ENCODE measurements around the gene PHF12.

PHF12 gene

DNA sequence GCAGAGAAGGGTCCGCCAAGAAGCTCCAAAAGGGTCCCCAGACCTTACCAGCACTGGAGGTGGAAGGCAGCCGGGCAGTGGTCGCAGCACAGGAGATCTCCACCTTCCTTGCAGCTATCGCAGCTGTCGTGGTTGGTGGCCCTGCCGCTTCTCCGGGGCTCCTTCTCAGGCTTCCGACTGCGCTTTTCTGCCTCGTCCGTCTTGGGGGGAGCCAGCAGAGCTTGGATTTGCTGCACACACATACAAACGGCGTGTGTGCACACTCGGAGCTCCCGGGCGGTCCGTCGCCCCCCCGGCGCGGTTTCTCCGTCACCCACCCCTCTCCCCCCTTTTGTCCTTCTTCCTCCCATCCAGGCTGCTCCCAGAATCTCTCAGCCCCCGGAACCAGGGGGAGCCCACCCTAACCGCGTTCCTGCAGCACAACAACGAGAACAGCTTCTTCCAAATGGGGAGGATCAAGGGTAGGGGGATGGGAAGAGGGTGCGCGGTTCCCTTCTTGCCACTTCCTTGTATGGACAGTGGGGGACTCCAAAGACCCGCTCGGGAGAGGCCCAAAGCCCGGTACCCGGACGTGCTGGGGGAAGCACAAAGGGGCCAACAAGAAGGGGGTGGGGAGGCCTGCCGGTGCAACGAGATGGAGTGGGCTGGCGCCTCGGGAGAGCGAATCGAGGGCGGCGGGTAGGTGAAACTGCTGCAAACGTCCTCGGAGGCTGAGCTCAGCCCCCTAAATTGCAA lies 1.1 kb downstream of the PHF12 start:
- TF ChIP-seq, protein P1, sequence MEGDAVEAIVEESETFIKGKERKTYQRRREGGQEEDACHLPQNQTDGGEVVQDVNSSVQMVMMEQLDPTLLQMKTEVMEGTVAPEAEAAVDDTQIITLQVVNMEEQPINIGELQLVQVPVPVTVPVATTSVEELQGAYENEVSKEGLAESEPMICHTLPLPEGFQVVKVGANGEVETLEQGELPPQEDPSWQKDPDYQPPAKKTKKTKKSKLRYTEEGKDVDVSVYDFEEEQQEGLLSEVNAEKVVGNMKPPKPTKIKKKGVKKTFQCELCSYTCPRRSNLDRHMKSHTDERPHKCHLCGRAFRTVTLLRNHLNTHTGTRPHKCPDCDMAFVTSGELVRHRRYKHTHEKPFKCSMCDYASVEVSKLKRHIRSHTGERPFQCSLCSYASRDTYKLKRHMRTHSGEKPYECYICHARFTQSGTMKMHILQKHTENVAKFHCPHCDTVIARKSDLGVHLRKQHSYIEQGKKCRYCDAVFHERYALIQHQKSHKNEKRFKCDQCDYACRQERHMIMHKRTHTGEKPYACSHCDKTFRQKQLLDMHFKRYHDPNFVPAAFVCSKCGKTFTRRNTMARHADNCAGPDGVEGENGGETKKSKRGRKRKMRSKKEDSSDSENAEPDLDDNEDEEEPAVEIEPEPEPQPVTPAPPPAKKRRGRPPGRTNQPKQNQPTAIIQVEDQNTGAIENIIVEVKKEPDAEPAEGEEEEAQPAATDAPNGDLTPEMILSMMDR (IDR thresholded peaks at IDR 0.05) = no peak

DNA sequence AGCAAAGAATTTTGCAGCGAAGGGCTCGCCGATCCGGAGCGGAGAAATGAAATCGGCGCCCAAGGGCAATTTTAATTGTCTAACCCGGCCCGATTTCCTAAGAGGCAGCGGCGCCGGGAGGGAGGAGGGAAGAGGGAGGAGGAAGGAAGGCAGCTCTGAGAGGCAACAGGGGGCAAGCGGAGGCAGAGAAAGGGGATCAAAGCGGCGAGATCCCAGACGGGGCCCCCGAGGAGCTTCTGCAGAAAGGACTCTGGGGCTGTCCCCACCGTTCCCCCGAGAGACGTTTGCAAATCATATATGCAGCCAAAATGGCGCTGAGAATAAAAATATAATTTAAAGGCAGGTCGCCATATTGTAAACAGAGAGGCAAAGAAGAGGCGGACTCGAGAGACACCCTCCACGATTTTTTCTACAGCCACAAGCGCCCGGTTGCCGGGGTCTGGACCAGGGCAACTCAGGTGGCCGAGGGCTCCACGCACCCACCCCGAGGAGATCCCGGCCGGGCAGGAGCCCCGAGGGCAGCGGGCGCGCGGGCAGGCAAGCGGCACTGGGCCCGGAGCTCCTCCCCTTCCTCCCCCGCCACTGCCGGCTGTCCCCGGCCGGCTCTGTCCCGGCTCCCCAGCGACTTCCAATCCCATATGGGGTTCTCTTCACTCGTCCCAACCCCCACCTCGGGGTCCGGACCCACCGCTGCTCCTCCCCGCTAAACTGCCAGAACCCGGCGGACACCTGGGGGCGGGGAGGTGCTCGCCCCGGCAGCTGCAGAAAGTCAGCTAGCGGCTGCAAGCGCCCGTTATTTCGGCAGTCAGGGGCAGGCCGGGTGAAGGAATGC lies 1.9 kb downstream of the PHF12 start:
- TF ChIP-seq, protein P1 (IDR thresholded peaks at IDR 0.05) = no peak

DNA sequence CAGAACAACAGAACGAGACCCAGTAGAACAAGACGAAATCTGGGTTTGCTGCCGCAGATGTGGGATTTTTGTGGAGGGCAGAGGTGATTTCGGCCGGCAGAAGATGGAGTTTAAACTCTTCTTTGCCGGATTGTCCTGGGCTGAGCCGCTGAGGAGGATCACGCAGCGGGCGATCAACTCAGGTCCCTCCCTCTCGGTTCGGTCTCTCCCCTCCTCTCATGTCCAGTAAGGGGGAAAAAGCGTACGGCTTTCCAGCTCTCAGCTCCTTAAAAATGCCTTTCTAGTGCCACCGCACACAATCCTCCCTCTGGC lies 2.5 kb downstream of the PHF12 start:
- TF ChIP-seq, protein P1 (IDR thresholded peaks at IDR 0.05) = no peak

DNA sequence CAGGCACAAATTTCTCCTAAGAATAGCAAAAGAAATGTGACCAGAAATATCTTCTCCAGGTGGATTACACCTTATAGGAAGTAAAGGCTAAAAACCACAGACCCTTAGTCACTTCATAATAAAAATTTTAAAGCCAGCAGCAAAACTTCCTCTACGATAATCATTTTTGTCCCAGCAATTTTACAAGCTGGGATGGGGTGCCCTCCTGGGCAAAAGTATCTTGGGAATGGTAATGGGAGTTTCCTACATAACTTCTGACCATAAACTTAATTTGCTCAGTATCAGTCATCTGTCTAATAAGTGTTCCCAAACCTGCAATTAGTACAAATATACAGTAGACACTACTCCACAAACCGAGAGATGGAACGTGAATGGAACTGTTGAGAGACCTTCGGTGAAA lies 3.0 kb downstream of the PHF12 start:
- TF ChIP-seq, protein P1 (IDR thresholded peaks at IDR 0.05) = no peak

DNA sequence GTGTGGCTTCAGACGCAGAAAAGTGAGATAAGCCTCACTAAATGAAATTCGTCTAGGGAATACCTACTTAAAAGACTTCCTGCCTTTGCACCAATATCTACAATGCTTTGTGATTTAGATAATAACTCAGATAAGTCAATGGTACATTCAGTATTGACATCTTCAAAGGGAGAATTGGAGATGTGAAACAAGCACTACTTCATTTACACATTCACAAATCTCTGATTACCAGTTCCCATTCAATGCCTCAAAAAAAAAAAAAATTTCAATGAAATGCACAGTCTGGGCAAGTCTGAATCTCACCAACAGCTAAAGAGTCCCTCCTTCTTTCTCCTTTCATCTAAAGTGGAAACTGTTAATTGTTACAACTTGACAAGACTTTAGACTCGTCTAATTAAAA lies 3.7 kb downstream of the PHF12 start:
- TF ChIP-seq, protein P1 (IDR thresholded peaks at IDR 0.05) = no peak

DNA sequence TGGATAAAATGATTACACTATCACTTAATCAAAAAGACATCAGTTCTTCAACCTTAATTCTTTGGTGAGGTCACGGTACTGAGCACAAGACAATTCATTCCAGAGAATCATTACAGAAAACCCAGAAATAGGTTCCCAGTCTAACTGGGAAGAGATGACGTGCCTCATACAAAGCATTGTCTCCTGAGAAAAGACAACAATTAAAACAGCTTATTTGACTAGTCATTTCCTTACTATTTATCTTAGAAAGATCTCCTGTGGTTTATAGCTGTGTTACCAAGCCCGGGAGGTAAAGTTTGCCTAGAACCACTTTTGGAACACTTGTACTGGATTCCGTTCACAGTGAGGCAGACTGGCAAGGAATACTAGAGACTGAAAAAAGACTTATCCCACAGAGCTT lies 5.1 kb downstream of the PHF12 start:
- TF ChIP-seq, protein P1 (IDR thresholded peaks at IDR 0.05) = no peak

DNA sequence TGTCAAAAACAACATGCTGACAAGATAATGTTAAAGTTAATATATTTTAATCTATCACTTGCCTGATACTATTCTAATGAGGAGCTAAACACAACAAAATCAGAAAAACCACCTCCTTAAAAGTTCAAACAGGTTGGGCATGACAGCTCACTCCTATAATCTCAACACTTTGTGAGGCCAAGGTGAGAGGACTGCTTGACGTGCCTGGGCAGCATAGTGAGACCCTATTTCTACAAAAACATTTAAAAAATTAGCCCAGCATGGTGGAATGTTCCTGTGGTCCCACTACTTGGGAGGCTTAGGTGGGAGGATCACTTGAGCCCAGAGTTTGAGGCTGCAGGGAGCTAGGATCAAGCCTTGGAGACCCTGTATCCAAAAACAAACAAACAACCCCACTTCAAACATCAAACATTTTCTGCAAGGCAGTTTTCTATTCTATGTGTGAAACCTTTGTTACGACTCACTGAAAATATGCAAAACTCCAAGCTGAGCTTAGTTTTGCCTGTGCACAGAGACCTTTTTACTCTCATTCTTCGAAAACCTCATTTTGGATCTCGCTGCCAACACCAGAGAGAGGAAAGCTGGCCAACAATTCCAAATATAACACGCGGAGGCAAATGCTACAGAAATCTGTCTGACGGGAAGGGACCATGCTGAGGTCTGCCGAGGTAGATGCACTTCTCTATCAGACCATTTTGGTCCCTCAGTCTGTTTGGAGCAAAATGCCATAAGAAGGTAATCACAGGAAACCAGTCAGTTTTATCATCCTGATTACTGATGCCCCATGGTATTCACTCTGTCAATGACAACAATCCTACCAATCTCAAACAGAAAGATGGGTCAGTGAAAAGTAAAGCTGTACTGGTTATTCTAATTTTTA lies 6.2 kb downstream of the PHF12 start:
- TF ChIP-seq, protein P1 (IDR thresholded peaks at IDR 0.05) = no peak

Data from LNCAP (cell line).